Uterus (tissue), 4 donors: Measurements from ENCODE around the gene CD1B. TPM values are rescaled to one million over a fixed set of nuclear protein-coding genes. Genes with fewer than 3 reads are reported as not detected.
"Not testable (repeated sequence)": the region's sequence is repeated elsewhere in the genome, so short reads cannot be mapped to it uniquely, and the experiment has no call there.

Experiments
- DNase-seq, 2 donors: peaks; one replicate each; pipeline ENCODE4 v3.0.0-alpha.2; 2019 to 2020
- H3K27ac ChIP-seq, 2 donors: fragments of 200-600 bp; sonication (generic); 1 replicate in 1 of 2; 2 replicates in 1 of 2; pipeline ENCODE4 v1.5.1; 2016 to 2018
- H3K27me3 ChIP-seq, 2 donors: fragments of 200-600 bp; sonication (generic); one replicate each; pipeline ENCODE4 v1.5.1; 2018 to 2019; ENCODE audit warnings: control low read depth in 1 of 2
- H3K36me3 ChIP-seq, 2 donors: fragments of 200-600 bp; sonication (generic); one replicate each; pipeline ENCODE4 v1.5.1; 2019; ENCODE audit warnings: control low read depth in 1 of 2
- H3K4me1 ChIP-seq, 2 donors: fragments of 200-600 bp; sonication (generic); one replicate each; pipeline ENCODE4 v1.5.1; 2018 to 2019; ENCODE audit warnings: control low read depth in 1 of 2
- H3K4me3 ChIP-seq, 2 donors: fragments of 200-600 bp; sonication (generic); 1 replicate in 1 of 2; 2 replicates in 1 of 2; pipeline ENCODE4 v1.5.1; 2018 to 2019; ENCODE audit warnings: mild to moderate bottlenecking in 1 of 2
- H3K9me3 ChIP-seq, 2 donors: fragments of 200-600 bp; sonication (generic); one replicate each; pipeline ENCODE4 v1.5.1; 2019; ENCODE audit warnings: control low read depth in 1 of 2
- CTCF ChIP-seq, 4 experiments: fragments of 200-600 bp in 2 of 4; fragments of 450-650 bp in 2 of 4; sonication (generic) in 2 of 4; IDR thresholded peaks; one replicate each; pipeline ENCODE4 v1.5.1; 2016 to 2019; ENCODE audit warnings: antibody characterized with exemption in 4 of 4, mild to moderate bottlenecking in 2 of 4, moderate library complexity in 1 of 4
- POLR2A ChIP-seq, 2 donors: fragments of 450-650 bp; IDR thresholded peaks; one replicate each; pipeline ENCODE4 v1.6.1; 2016; ENCODE audit warnings: antibody characterized with exemption in 2 of 2, mild to moderate bottlenecking in 1 of 2, moderate library complexity in 1 of 2
- intact Hi-C: fragments of 100-400 bp; cut with DNase I; formaldehyde crosslinking; loops from one replicate; pipeline ENCODE4 v1.15.1; 2023; ENCODE audit warnings: low total_unique reads
- total RNA-seq, 4 donors: library from RNA; depleted of rRNA in 3 of 4; stranded (reverse); fragments of >200 nt in 3 of 4; gene quantifications; one replicate each; pipeline versions ENCODE4 v1.1.0 to v1.2.4, GENCODE V29; 2014 to 2023
- donor health status: DM: yes; HTN: yes; CAD: no.

The CD1B gene
- total RNA-seq, 4 donors from 2014 or later: not detected

GRCh38 chr1:158286487-158286886, 44.8 kb downstream of the CD1B start:
- no peak for DNase-seq
- intact Hi-C loops: no loop called here
- H3K36me3 ChIP-seq: no peaks in the 10 kb centered on the region
- H3K9me3 ChIP-seq: no peaks in the 10 kb centered on the region
- H3K27me3 ChIP-seq: no peaks in the 10 kb centered on the region
- TF ChIP-seq POLR2A (IDR thresholded peaks at IDR 0.05) (no peak), CTCF (IDR thresholded peaks at IDR 0.05) (no peak)
- H3K27ac ChIP-seq: no peak overlapping the region
- no peaks in the 10 kb centered on the region for H3K4me1 ChIP-seq
- H3K4me3 ChIP-seq: no peak overlapping the region

GRCh38 chr1:158285756-158286241, 45.5 kb downstream of the CD1B start:
- H3K36me3 ChIP-seq: no peaks in the 10 kb centered on the region
- no peak for DNase-seq
- no peak overlapping the region for H3K4me3 ChIP-seq
- H3K9me3 ChIP-seq: no peaks in the 10 kb centered on the region
- H3K27me3 ChIP-seq: no peaks in the 10 kb centered on the region
- TF ChIP-seq POLR2A (IDR thresholded peaks at IDR 0.05) (no peak), CTCF (IDR thresholded peaks at IDR 0.05) (no peak)
- intact Hi-C loops: no loop called here
- no peaks in the 10 kb centered on the region for H3K4me1 ChIP-seq
- no peak overlapping the region for H3K27ac ChIP-seq

- TF ChIP-seq POLR2A (IDR thresholded peaks at IDR 0.05) (no peak), CTCF (IDR thresholded peaks at IDR 0.05) (no peak)
- DNase-seq: no peak
- no peaks in the 10 kb centered on the region for H3K36me3 ChIP-seq
- no peaks in the 10 kb centered on the region for H3K9me3 ChIP-seq
- intact Hi-C loops: no loop called here
- no peak overlapping the region for H3K27ac ChIP-seq
- H3K4me3 ChIP-seq: no peak overlapping the region
- no peaks in the 10 kb centered on the region for H3K27me3 ChIP-seq
- H3K4me1 ChIP-seq: no peaks in the 10 kb centered on the region
Measured at GRCh38 chr1:158283965-158284364, 47.4 kb downstream of the CD1B start.

- DNase-seq, H3K4me1 ChIP-seq, H3K36me3 ChIP-seq, H3K27me3 ChIP-seq, H3K27ac ChIP-seq, H3K4me3 ChIP-seq, intact Hi-C loops, H3K9me3 ChIP-seq: not testable (repeated sequence)
Measured at GRCh38 chr1:158282421-158282820, 48.9 kb downstream of the CD1B start.

Other genes with a start within 250 kb of the CD1B start
- gene CD1D, start 150.6 kb downstream of the CD1B start, total RNA-seq: 1 to 10 TPM; 1.5 to 3.4 (median 1.8) TPM
- not detected for gene CD1A, start 77.1 kb downstream of the CD1B start, total RNA-seq
- gene CD1C, start 41.6 kb downstream of the CD1B start, total RNA-seq: 1 to 10 TPM in 1 of 4 donors, under 1 TPM in 1, not detected in 2; 0.55 to 1.9 TPM
- under 1 TPM in 1 of 4 donors, not detected in 3; 0.21 TPM for gene CD1E, start 22.4 kb upstream of the CD1B start, total RNA-seq
- not detected for gene OR10T2, start 67.9 kb upstream of the CD1B start, total RNA-seq
- not detected for gene OR10K2, start 94.7 kb upstream of the CD1B start, total RNA-seq
- not detected for gene OR10K1, start 130.3 kb upstream of the CD1B start, total RNA-seq
- gene OR10R2, start 140.7 kb upstream of the CD1B start, total RNA-seq: not detected
- gene OR6Y1, start 222.9 kb upstream of the CD1B start, total RNA-seq: under 1 TPM in 1 of 4 donors, not detected in 3; 0.07 TPM
- gene OR6P1, start 239.0 kb upstream of the CD1B start, total RNA-seq: not detected
- gene OR10X1, start 248.4 kb upstream of the CD1B start, total RNA-seq: not detected